Endothelial cell of umbilical vein (primary cell): ENCODE results near the gene DHDH.

ENCODE experiments used
- EZH2 ChIP-seq: IDR thresholded peaks from 2 replicates; pipeline ENCODE4 v1.6.1; 2012; ENCODE audit warnings: borderline replicate concordance, low read depth, mild to moderate bottlenecking, moderate library complexity, low read length, inconsistent platforms; ENCODE audit not compliant: severe bottlenecking
- JUN ChIP-seq: IDR thresholded peaks from 2 replicates; pipeline ENCODE4 v1.6.1; 2011; ENCODE audit warnings: borderline replicate concordance, low read depth; ENCODE audit not compliant: insufficient read length, insufficient read depth
- MAX ChIP-seq: IDR thresholded peaks from 2 replicates; pipeline ENCODE4 v1.6.1; 2011; ENCODE audit not compliant: insufficient read depth, insufficient read length
- POLR2A ChIP-seq: IDR thresholded peaks from 2 replicates; pipeline ENCODE4 v1.6.1; 2012; ENCODE audit warnings: low read depth, mild to moderate bottlenecking, control low read depth, low read length

GRCh38 chr19:48914181-48914580, 19.3 kb upstream of the DHDH start:
- TF ChIP-seq EZH2 (no peak), JUN (no peak), POLR2A (no peak), MAX (no peak)
